Activated B cell treated with CpG ODN at 0.5 μM for 24 hours (primary cell): ENCODE data around the gene TUT7. TPM values are rescaled to one million over a fixed set of nuclear protein-coding genes. Genes with fewer than 3 reads are reported as not detected.
A peak's percentile ranks its signal among the peaks of the same experiment; 100 is the strongest.

Experiments
- ATAC-seq: fragments of 200-7000 bp; cut with Tn5 transposase; one replicate; pipeline ENCODE4 v1.10.0; 2021; ENCODE audit warnings: low read depth, mild to moderate bottlenecking, moderate library complexity
- CTCF ChIA-PET: fragments of 350-600 bp; sonication (Branson Sonifier 250); formaldehyde crosslinking; loops from one replicate; lab custom pipeline; 2021; ENCODE audit warnings: antibody characterized with exemption; lab: Charles Lee
- POLR2A ChIA-PET: fragments of 350-600 bp; sonication (Branson Sonifier 250); formaldehyde crosslinking; loops from one replicate; lab custom pipeline; 2021; ENCODE audit warnings: antibody characterized with exemption; lab: Charles Lee
- DNase-seq: peaks from one replicate; pipeline ENCODE4 v3.0.0; 2022
- H3K27ac Mint-ChIP-seq: one replicate; pipeline ENCODE4 v1.8.0; 2020; ENCODE audit warnings: mixed read lengths
- H3K27me3 Mint-ChIP-seq: one replicate; pipeline ENCODE4 v1.8.0; 2021; ENCODE audit warnings: mixed read lengths
- H3K36me3 Mint-ChIP-seq: one replicate; pipeline ENCODE4 v1.8.0; 2021; ENCODE audit warnings: low read depth, mixed read lengths
- H3K4me1 Mint-ChIP-seq: one replicate; pipeline ENCODE4 v1.8.0; 2021; ENCODE audit warnings: mixed read lengths
- H3K4me3 Mint-ChIP-seq: one replicate; pipeline ENCODE4 v1.8.0; 2020; ENCODE audit warnings: mild to moderate bottlenecking, mixed read lengths
- H3K9me3 Mint-ChIP-seq: one replicate; pipeline ENCODE4 v1.8.0; 2020; ENCODE audit warnings: mixed read lengths
- intact Hi-C: fragments of 100-400 bp; cut with micrococcal nuclease; formaldehyde crosslinking; loops from one replicate; pipeline ENCODE4 v1.15.1; 2024
- total RNA-seq: library from RNA; stranded (reverse); gene quantifications from 2 replicates; pipeline ENCODE4 v1.2.3, GENCODE V29; 2022
- TF ChIP-seq, protein P1 (sequence below): fragments of 200-600 bp; IDR thresholded peaks from one replicate; pipeline ENCODE4 v1.8.0; 2022; ENCODE audit warnings: antibody characterized with exemption, mild to moderate bottlenecking

Gene TUT7
- total RNA-seq, 1 donor from 2014 or later = 50.4 TPM

DNA sequence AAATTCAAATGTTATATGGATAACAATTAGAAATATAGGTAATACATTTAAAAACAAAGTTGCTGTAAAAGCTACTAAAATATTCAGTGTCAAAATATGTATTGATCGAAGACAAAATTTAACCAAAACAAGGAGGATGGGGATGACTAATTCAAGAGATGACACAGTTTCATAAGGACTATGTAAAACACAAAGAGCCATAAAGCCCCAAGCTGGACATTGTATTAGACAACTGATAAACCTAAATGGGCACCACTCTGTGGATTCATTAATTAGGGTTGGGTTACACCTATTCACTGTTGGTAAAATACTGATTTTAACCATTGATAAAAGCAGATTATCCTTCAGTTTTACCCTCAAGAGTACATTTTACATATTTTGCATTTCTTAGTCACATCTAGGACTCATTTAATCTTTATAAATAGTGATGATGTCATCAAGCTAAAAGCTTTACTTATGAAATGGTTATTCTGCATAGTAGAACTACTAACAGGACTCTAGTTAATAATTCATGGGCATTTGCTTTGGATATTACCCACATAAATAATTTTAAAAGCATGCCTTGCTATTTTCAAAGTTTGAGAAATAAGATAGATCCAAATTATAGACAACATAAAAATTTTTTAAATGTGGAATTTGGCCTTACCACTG is 13.7 kb downstream of the TUT7 start:
- CTCF ChIA-PET = interaction anchor here (0.9 kb wide), 1 partner anchor 138 kb away, joined by 5 read pairs; no protein-coding TSS in a partner anchor
- no peak for ATAC-seq
- intact Hi-C loops = loop anchor here (1.0 to 2.0 kb wide), 2 partner anchors 10 to 14 kb away; partner anchors contain the start of gene TUT7
- DNase-seq = no peak
- TF ChIP-seq, protein P1, sequence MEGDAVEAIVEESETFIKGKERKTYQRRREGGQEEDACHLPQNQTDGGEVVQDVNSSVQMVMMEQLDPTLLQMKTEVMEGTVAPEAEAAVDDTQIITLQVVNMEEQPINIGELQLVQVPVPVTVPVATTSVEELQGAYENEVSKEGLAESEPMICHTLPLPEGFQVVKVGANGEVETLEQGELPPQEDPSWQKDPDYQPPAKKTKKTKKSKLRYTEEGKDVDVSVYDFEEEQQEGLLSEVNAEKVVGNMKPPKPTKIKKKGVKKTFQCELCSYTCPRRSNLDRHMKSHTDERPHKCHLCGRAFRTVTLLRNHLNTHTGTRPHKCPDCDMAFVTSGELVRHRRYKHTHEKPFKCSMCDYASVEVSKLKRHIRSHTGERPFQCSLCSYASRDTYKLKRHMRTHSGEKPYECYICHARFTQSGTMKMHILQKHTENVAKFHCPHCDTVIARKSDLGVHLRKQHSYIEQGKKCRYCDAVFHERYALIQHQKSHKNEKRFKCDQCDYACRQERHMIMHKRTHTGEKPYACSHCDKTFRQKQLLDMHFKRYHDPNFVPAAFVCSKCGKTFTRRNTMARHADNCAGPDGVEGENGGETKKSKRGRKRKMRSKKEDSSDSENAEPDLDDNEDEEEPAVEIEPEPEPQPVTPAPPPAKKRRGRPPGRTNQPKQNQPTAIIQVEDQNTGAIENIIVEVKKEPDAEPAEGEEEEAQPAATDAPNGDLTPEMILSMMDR = no peak
- Mint-ChIP-seq H3K36me3 (peaks cover 86% of the 10 kb centered on the region), H3K4me1 (peaks cover 51% of the 10 kb centered on the region), H3K9me3 (no peaks in the 10 kb centered on the region), H3K4me3 (no peak overlapping the region), H3K27ac (peak overlapping the region; percentile 30), H3K27me3 (no peaks in the 10 kb centered on the region)
- POLR2A ChIA-PET = interaction anchor here (0.9 to 3.5 kb wide), 3 partner anchors 10 to 58 kb away, joined by 4 to 15 read pairs (median 4); partner anchors contain the start of genes ISCA1 and TUT7

DNA sequence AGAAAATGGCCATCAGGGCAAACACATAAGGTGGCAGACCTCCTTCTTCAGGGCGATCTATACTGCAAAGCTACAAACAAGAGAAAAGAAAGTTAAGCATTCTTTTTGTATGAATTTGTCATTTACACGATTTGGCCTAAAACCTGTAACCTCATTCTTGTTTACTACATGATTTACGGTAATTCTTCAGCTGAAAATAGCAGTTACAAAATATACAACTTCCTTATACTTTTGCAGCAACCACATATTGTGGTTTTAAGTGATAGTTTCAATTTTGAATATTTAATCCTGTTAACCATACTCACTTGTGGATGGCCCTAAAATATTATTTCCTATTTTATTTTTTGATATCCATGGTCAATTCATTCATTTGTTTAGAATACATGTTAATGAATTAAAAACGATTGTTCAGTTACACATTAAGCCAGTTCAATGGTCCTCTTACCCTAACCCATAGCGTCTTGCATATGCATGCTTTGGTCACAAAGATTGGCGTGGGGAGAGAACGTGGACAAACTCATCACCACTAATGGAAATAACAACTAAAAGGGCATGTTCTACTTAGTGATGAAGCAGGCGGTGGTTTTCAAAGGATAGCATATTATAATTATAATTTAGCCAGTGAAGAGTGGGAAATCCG is 16.6 kb downstream of the TUT7 start:
- Mint-ChIP-seq H3K27ac (peak overlapping the region; percentile 51), H3K4me3 (peak overlapping the region; percentile 49), H3K27me3 (no peaks in the 10 kb centered on the region), H3K36me3 (peaks cover 94% of the 10 kb centered on the region), H3K4me1 (peaks cover 53% of the 10 kb centered on the region), H3K9me3 (peaks cover 2% of the 10 kb centered on the region)
- intact Hi-C loops = loop anchor here (2.0 kb wide), 1 partner anchor 21 kb away; no protein-coding TSS in a partner anchor
- DNase-seq (no peak), ATAC-seq (peak; percentile 25)
- TF ChIP-seq, protein P1 = no peak
- ChIA-PET POLR2A (interaction anchor here (0.6 to 1.3 kb wide), 4 partner anchors 13 to 415 kb away, joined by 3 to 4 read pairs (median 4); partner anchors contain the start of gene ISCA1), CTCF (interaction anchor here (0.6 to 0.8 kb wide), 2 partner anchors 27 to 76 kb away, joined by 3 read pairs; no protein-coding TSS in a partner anchor)

DNA sequence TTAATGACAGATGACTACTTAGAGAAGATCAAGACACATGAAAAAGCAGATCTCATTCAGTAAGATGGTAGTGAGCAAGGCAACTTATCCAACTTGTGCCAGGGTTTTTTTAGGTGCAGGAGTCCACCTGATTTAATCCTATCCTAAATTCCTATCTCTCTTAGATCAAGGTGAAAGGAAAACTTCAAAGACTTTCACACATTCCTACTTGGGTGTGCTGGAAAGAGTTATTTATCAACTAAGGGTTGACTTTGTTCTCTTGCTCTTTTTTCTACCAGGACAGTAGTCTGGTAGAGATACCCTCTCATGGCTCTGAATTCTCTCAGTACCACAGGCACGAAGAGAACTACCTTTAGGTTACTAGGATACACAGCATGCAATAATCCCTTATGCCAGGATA is 18.2 kb downstream of the TUT7 start:
- no peak for DNase-seq
- TF ChIP-seq, protein P1 = no peak
- Mint-ChIP-seq H3K9me3 (peaks cover 2% of the 10 kb centered on the region), H3K27ac (no peak overlapping the region), H3K27me3 (no peaks in the 10 kb centered on the region), H3K4me1 (peaks cover 45% of the 10 kb centered on the region), H3K4me3 (no peak overlapping the region), H3K36me3 (peaks cover 91% of the 10 kb centered on the region)
- intact Hi-C loops = loop anchor here (2.0 kb wide), 1 partner anchor 19 kb away; no protein-coding TSS in a partner anchor
- POLR2A ChIA-PET = no interaction called here
- CTCF ChIA-PET = no interaction called here
- ATAC-seq = no peak

DNA sequence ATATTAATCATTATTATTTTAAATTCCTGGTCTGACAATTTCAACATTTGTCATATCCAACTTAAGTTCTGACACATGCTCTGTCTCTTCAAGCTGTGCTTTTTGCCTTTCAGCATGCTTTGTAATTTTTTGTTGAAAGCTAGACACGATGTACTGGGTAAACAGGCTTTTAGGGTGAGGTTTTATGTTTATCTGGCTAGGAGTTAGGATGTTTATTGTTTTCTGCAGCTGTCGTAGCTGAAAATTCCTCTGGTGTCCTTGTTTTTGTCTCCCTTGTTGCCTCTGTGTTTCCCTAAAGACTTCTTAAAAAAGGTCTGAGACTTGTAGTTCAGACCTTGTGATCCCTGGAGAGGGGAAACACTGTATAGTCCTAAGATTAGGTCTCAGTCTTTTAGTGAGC is 20.6 kb downstream of the TUT7 start:
- Mint-ChIP-seq H3K27ac (no peak overlapping the region), H3K27me3 (no peaks in the 10 kb centered on the region), H3K9me3 (peaks cover 2% of the 10 kb centered on the region), H3K4me3 (no peak overlapping the region), H3K4me1 (peaks cover 24% of the 10 kb centered on the region), H3K36me3 (peaks cover 78% of the 10 kb centered on the region)
- DNase-seq (no peak), ATAC-seq (no peak)
- ChIA-PET CTCF (interaction anchor here (0.7 kb wide), 1 partner anchor 19 kb away, joined by 3 read pairs; no protein-coding TSS in a partner anchor), POLR2A (no interaction called here)
- TF ChIP-seq, protein P1 = no peak
- intact Hi-C loops = no loop called here

DNA sequence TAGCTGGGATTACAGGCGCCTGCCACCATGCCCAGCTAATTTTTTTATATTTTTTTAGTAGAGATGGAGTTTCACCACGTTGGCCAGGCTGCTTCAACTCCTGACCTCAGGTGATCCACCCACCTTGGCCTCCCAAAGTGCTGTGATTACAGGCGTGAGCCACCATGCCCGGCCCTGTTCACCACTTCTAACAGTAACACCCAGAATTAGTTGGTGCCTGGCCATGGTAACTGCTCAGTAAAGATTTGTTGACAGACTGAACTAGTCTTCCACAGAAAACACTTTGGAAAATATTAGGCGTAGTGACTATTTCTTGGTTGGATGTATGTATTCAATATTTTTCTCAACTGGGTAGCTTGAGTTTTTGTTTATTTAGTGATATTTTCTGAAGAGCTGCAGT is 24.0 kb downstream of the TUT7 start:
- H3K36me3 Mint-ChIP-seq = peaks cover 76% of the 10 kb centered on the region
- peaks cover 2% of the 10 kb centered on the region for H3K9me3 Mint-ChIP-seq
- DNase-seq (no peak), ATAC-seq (no peak)
- CTCF ChIA-PET = no interaction called here
- H3K4me1 Mint-ChIP-seq = peaks cover 4% of the 10 kb centered on the region
- TF ChIP-seq, protein P1 = no peak
- no peaks in the 10 kb centered on the region for H3K27me3 Mint-ChIP-seq
- POLR2A ChIA-PET = no interaction called here
- intact Hi-C loops = no loop called here
- H3K27ac Mint-ChIP-seq = no peak overlapping the region
- no peak overlapping the region for H3K4me3 Mint-ChIP-seq
